GM21529 (cell line): ENCODE measurements around the gene NR2F1.

Experiments used
- ATAC-seq: cut with Tn5 transposase; IDR thresholded peaks from one replicate; pipeline ENCODE4 v1.9.1; 2021; ENCODE audit not compliant: unreplicated experiment

NR2F1 gene

GRCh38 chr5:93577854-93578812 lies 4.9 kb upstream of the NR2F1 start:
- ATAC-seq, result no peak

- no peak for ATAC-seq
These were observed 4.0 kb upstream of the NR2F1 start for GRCh38 chr5:93578813-93579691.

- no peak for ATAC-seq
These were observed 3.3 kb upstream of the NR2F1 start for GRCh38 chr5:93579692-93580062.

GRCh38 chr5:93580063-93580926 lies 2.7 kb upstream of the NR2F1 start:
- no peak for ATAC-seq

GRCh38 chr5:93580927-93581445 lies 2.0 kb upstream of the NR2F1 start, which contains the start of gene NR2F1-AS1:
Gene NR2F1-AS1 (minus strand): TSS chr5:93581219.
- peak; percentile 17 for ATAC-seq

- ATAC-seq, result no peak
These were observed 907 bp upstream of the NR2F1 start for GRCh38 chr5:93582167-93582462.

GRCh38 chr5:93583439-93583767 lies 381 bp downstream of the NR2F1 start:
- ATAC-seq, result no peak

GRCh38 chr5:93583768-93584595 lies 960 bp downstream of the NR2F1 start:
- ATAC-seq, result no peak

GRCh38 chr5:93584596-93585040 lies 1.6 kb downstream of the NR2F1 start:
- no peak for ATAC-seq

- no peak for ATAC-seq
These were observed 2.2 kb downstream of the NR2F1 start for GRCh38 chr5:93585041-93585766.

- no peak for ATAC-seq
These were observed 2.9 kb downstream of the NR2F1 start for GRCh38 chr5:93585767-93586385.

GRCh38 chr5:93586736-93587596 lies 3.9 kb downstream of the NR2F1 start:
- ATAC-seq, result no peak

- no peak for ATAC-seq
These were observed 4.8 kb downstream of the NR2F1 start for GRCh38 chr5:93587597-93588351.

- no peak for ATAC-seq
These were observed 5.5 kb downstream of the NR2F1 start for GRCh38 chr5:93588352-93589151.

- ATAC-seq, result no peak
These were observed 6.3 kb downstream of the NR2F1 start for GRCh38 chr5:93589152-93589828.

- ATAC-seq, result no peak
These were observed 6.8 kb downstream of the NR2F1 start for GRCh38 chr5:93589829-93590215.
